ENCODE data around the gene PYCARD. TPM values are rescaled to one million over a fixed set of nuclear protein-coding genes. Genes with fewer than 3 reads are reported as not detected.

Gene PYCARD
- total and polyA plus RNA-seq, 12 donors: 3.2 to 54.4 (median 23.7) TPM

- no peaks in the 10 kb centered on the region for H3K27me3 ChIP-seq
- intact Hi-C loops (cut with DNase I): no loop called here
- TF ChIP-seq CTCF (IDR thresholded peaks at IDR 0.05) (no peak), POLR2A (IDR thresholded peaks at IDR 0.05) (no peak)
- no peaks in the 10 kb centered on the region for H3K36me3 ChIP-seq (replicated peaks in 1 of 2)
- whole genome bisulfite sequencing, 4 donors: 91 to 100% (median 97%) methylated on average over 3 of the region's 3 CpGs
- no peak overlapping the region for H3K27ac ChIP-seq
- no peaks in the 10 kb centered on the region for H3K4me1 ChIP-seq (replicated peaks in 1 of 2)
- DNase-seq: no peak
- H3K4me3 ChIP-seq: no peak overlapping the region
- H3K9me3 ChIP-seq (replicated peaks in 1 of 3): no peaks in the 10 kb centered on the region
These were observed 22.6 kb upstream of the PYCARD start for GRCh38 chr16:31225193-31225592.

- no peak for TF ChIP-seq POLR2A (IDR thresholded peaks at IDR 0.05)
- no peaks in the 10 kb centered on the region for H3K4me1 ChIP-seq (replicated peaks in 1 of 2)
- intact Hi-C loops (cut with DNase I): no loop called here
- no peaks in the 10 kb centered on the region for H3K9me3 ChIP-seq (replicated peaks in 1 of 3)
- H3K27ac ChIP-seq: no peak overlapping the region
- no peak for DNase-seq
- no peak overlapping the region for H3K4me3 ChIP-seq
- no peaks in the 10 kb centered on the region for H3K27me3 ChIP-seq
- 78 to 87% (median 82%) methylated on average over 29 to 80 of the region's 80 CpGs for WGBS, 4 donors
- H3K36me3 ChIP-seq (replicated peaks in 1 of 2): no peaks in the 10 kb centered on the region
These were observed 21.8 kb upstream of the PYCARD start for GRCh38 chr16:31224092-31224955.

GRCh38 chr16:31223044-31223443, 20.5 kb upstream of the PYCARD start:
- H3K9me3 ChIP-seq (replicated peaks in 1 of 3): no peaks in the 10 kb centered on the region
- intact Hi-C loops (cut with DNase I): no loop called here
- TF ChIP-seq POLR2A (IDR thresholded peaks at IDR 0.05) (no peak), CTCF (IDR thresholded peaks at IDR 0.05) (no peak)
- no peak overlapping the region for H3K27ac ChIP-seq
- H3K4me1 ChIP-seq (replicated peaks in 1 of 2): no peaks in the 10 kb centered on the region
- no peaks in the 10 kb centered on the region for H3K36me3 ChIP-seq (replicated peaks in 1 of 2)
- H3K27me3 ChIP-seq: peaks cover 9% of the 10 kb centered on the region
- no peak for DNase-seq
- 85 to 91% (median 91%) methylated on average over 3 to 5 of the region's 5 CpGs; no CpG with 5 or more reads in 1 of the 4 donors for WGBS, 4 donors
- no peak overlapping the region for H3K4me3 ChIP-seq

- H3K9me3 ChIP-seq (replicated peaks in 1 of 3): no peaks in the 10 kb centered on the region
- no peak overlapping the region for H3K27ac ChIP-seq
- H3K4me1 ChIP-seq (replicated peaks in 1 of 2): peaks cover under 1 to 6% of the 10 kb centered on the region in 2 donors
- intact Hi-C loops (cut with DNase I): no loop called here
- peaks cover 15% of the 10 kb centered on the region for H3K27me3 ChIP-seq
- WGBS, 4 donors: 73 to 79% (median 77%) methylated on average over 12 of the region's 12 CpGs
- no peak overlapping the region for H3K4me3 ChIP-seq
- no peak for TF ChIP-seq POLR2A (IDR thresholded peaks at IDR 0.05)
- TF ChIP-seq CTCF (IDR thresholded peaks at IDR 0.05): no peak
- DNase-seq: no peak
- H3K36me3 ChIP-seq (replicated peaks in 1 of 2): no peaks in the 10 kb centered on the region
These were observed 19.0 kb upstream of the PYCARD start for GRCh38 chr16:31221357-31222160.

All from adrenal gland (tissue), 12 donors.